MCF 10A (cell line): ENCODE measurements around the gene MICALL1. TPM values are rescaled to one million over a fixed set of nuclear protein-coding genes. Genes with fewer than 3 reads are reported as not detected.

ENCODE experiments used
- BruUV-seq: library from RNA; stranded (reverse); fragments of 400-500 nt; replicated peaks from 2 replicates; lab custom pipeline; 2021; lab: Mats Ljungman, UMichigan
- CTCF ChIA-PET: fragments of 300-600 bp; sonication (Branson Sonifier 250); formaldehyde crosslinking; extraction: SDS; loops from one replicate; lab custom pipeline; 2021; ENCODE audit warnings: antibody characterized with exemption, inconsistent platforms; lab: Yijun Ruan, JAX
- POLR2A ChIA-PET: fragments of 300-600, 350-650 bp; sonication (Branson Sonifier 250); formaldehyde crosslinking; extraction: SDS; loops from one replicate; lab custom pipeline; 2020; ENCODE audit warnings: antibody characterized with exemption, inconsistent platforms; lab: Yijun Ruan, JAX
- DNase-seq: peaks from one replicate; pipeline ENCODE4 v3.0.0-alpha.2; 2018; ENCODE audit not compliant: unreplicated experiment
- H3K27ac Mint-ChIP-seq: one replicate; pipeline ENCODE4 v1.8.0; 2022; ENCODE audit warnings: mild to moderate bottlenecking, low read depth, mixed read lengths; ENCODE audit not compliant: unreplicated experiment
- H3K27me3 Mint-ChIP-seq: one replicate; pipeline ENCODE4 v1.8.0; 2022; ENCODE audit warnings: mixed read lengths; ENCODE audit not compliant: insufficient read depth, unreplicated experiment
- H3K36me3 Mint-ChIP-seq: one replicate; pipeline ENCODE4 v1.8.0; 2022; ENCODE audit warnings: mild to moderate bottlenecking, moderate library complexity, mixed read lengths; ENCODE audit not compliant: insufficient read depth, unreplicated experiment
- H3K4me1 Mint-ChIP-seq: one replicate; pipeline ENCODE4 v1.8.0; 2022; ENCODE audit warnings: mixed read lengths; ENCODE audit not compliant: insufficient read depth, unreplicated experiment
- H3K4me3 Mint-ChIP-seq: one replicate; pipeline ENCODE4 v1.8.0; 2022; ENCODE audit warnings: mild to moderate bottlenecking, moderate library complexity, mixed read lengths; ENCODE audit not compliant: unreplicated experiment
- H3K9me3 Mint-ChIP-seq: one replicate; pipeline ENCODE4 v1.8.0; 2022; ENCODE audit warnings: mixed read lengths; ENCODE audit not compliant: unreplicated experiment
- intact Hi-C: fragments of 100-400 bp; cut with micrococcal nuclease; formaldehyde crosslinking; loops from 2 replicates; pipeline ENCODE4 v1.14.1; 2022
- total RNA-seq: library from RNA; stranded (reverse); gene quantifications from 2 replicates; pipeline ENCODE4 v1.2.3, GENCODE V29; 2022
- TF ChIP-seq, protein P1 (sequence below): fragments of 200-600 bp; IDR thresholded peaks from one replicate; pipeline ENCODE4 v1.8.0; 2022; ENCODE audit warnings: antibody characterized with exemption, mild to moderate bottlenecking; ENCODE audit not compliant: unreplicated experiment

Gene MICALL1
- total RNA-seq, 1 experiment from 2014 or later = 165 TPM

GRCh38 chr22:37971475-37972434 is 65.7 kb downstream of the MICALL1 start:
- intact Hi-C loops = no loop called here
- no peaks in the 10 kb centered on the region for H3K9me3 Mint-ChIP-seq
- ChIA-PET CTCF (interaction anchor here (0.6 to 1.7 kb wide), 6 partner anchors 9 to 602 kb away, joined by 3 to 7 read pairs (median 4); no protein-coding TSS in a partner anchor), POLR2A (interaction anchor here (0.6 kb wide), 1 partner anchor 627 kb away, joined by 3 read pairs; no protein-coding TSS in a partner anchor)
- no peaks in the 10 kb centered on the region for H3K27me3 Mint-ChIP-seq
- H3K27ac Mint-ChIP-seq = no peak overlapping the region
- TF ChIP-seq, protein P1, sequence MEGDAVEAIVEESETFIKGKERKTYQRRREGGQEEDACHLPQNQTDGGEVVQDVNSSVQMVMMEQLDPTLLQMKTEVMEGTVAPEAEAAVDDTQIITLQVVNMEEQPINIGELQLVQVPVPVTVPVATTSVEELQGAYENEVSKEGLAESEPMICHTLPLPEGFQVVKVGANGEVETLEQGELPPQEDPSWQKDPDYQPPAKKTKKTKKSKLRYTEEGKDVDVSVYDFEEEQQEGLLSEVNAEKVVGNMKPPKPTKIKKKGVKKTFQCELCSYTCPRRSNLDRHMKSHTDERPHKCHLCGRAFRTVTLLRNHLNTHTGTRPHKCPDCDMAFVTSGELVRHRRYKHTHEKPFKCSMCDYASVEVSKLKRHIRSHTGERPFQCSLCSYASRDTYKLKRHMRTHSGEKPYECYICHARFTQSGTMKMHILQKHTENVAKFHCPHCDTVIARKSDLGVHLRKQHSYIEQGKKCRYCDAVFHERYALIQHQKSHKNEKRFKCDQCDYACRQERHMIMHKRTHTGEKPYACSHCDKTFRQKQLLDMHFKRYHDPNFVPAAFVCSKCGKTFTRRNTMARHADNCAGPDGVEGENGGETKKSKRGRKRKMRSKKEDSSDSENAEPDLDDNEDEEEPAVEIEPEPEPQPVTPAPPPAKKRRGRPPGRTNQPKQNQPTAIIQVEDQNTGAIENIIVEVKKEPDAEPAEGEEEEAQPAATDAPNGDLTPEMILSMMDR = no peak
- H3K36me3 Mint-ChIP-seq = peaks cover 24% of the 10 kb centered on the region
- BruUV-seq = no TSS peak
- DNase-seq = no peak
- H3K4me1 Mint-ChIP-seq = no peaks in the 10 kb centered on the region
- H3K4me3 Mint-ChIP-seq = no peak overlapping the region

DNA sequence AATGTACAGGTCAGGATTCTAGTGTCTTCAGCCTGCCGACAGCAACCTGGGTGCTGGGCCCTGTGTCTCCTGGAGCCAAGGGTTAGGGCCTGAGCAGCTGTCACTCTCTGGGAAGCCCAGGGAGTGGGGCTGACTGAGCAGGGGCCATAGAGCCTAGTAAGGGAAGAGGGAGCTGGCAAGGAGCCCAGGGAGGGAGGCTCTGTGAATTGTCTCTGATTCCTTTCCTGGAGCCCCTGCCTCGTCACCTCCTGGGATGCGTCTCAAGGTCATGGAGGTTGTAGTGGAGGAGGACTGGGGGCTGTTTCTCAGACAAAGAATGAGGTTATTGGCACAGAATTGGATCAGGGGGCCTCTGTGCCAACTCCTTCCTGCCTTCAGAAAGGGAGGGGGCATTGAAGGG is 66.4 kb downstream of the MICALL1 start:
- BruUV-seq = no TSS peak
- TF ChIP-seq, protein P1 = no peak
- no peaks in the 10 kb centered on the region for H3K9me3 Mint-ChIP-seq
- no peak overlapping the region for H3K27ac Mint-ChIP-seq
- H3K4me1 Mint-ChIP-seq = no peaks in the 10 kb centered on the region
- peaks cover 25% of the 10 kb centered on the region for H3K36me3 Mint-ChIP-seq
- CTCF ChIA-PET = interaction anchor here (0.9 to 1.7 kb wide), 4 partner anchors 10 to 38 kb away, joined by 3 to 7 read pairs (median 4); no protein-coding TSS in a partner anchor
- POLR2A ChIA-PET = interaction anchor here (0.6 kb wide), 1 partner anchor 626 kb away, joined by 3 read pairs; no protein-coding TSS in a partner anchor
- no peak for DNase-seq
- intact Hi-C loops = no loop called here
- H3K4me3 Mint-ChIP-seq = no peak overlapping the region
- H3K27me3 Mint-ChIP-seq = no peaks in the 10 kb centered on the region

- no peaks in the 10 kb centered on the region for H3K27me3 Mint-ChIP-seq
- DNase-seq = no peak
- H3K9me3 Mint-ChIP-seq = no peaks in the 10 kb centered on the region
- intact Hi-C loops = no loop called here
- no TSS peak for BruUV-seq
- TF ChIP-seq, protein P1 = no peak
- peaks cover 15% of the 10 kb centered on the region for H3K36me3 Mint-ChIP-seq
- no peak overlapping the region for H3K4me3 Mint-ChIP-seq
- no peaks in the 10 kb centered on the region for H3K4me1 Mint-ChIP-seq
- CTCF ChIA-PET = interaction anchor here (0.9 to 1.7 kb wide), 2 partner anchors 9 to 19 kb away, joined by 3 to 4 read pairs; no protein-coding TSS in a partner anchor
- H3K27ac Mint-ChIP-seq = no peak overlapping the region
- POLR2A ChIA-PET = no interaction called here
Measured at GRCh38 chr22:37973271-37974170, 67.4 kb downstream of the MICALL1 start.
